ENCODE measurements around the gene MOK.
"Not testable (repeated sequence)": the region's sequence is repeated elsewhere in the genome, so short reads cannot be mapped to it uniquely, and the experiment has no call there.

Gene MOK

GRCh38 chr14:102317564-102318248, 12.7 kb upstream of the MOK start:
- peak overlapping the region; percentile 53 for H3K4me3 ChIP-seq (ENCODE audit: low read depth, low read length)
- peak; percentile 27; the same call in 1 of the 2 replicates for TF ChIP-seq CTCF (IDR thresholded peaks at IDR 0.05; ENCODE audit: control insufficient read depth, extremely low read depth, insufficient read depth)
- DNase-seq (ENCODE audit: low read depth) = no peak

DNA sequence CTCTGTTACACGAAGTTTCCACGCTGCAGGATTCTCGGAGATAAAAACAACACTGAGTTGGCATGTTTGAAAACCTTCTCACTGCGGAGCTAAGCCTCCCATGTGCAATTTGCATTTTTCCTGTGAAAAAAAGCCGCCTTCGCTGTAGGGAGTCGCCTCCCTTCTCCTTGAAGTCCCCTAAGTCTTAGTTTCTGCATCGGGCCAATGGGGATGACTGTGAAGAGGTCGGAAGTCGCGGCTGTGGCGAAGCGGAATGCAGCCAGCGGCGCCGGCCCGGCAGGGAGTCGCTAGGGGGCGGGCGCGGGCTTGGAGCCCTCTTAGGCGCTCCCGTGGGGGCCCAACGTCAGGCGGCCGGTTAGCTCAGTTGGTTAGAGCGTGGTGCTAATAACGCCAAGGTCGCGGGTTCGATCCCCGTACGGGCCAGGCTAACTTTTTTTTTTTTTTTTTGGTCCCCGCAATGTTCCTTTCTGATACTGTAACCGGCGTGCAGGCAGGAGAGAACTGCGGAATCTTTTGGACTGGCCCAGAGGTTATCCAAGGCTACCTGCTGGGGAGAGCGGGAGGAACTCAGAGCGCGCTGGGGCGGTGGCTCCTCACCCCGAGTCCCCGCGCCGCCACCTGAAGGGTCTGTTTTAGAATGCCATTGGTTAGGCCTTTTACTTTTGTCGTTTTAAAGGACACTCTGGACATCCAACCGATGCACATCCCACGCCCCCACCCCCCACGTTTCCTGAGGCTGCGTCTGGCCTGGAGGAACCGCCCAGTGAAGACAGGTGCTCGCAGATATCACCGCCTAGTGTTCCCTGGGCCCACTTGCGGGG, 12.0 kb upstream of the MOK start:
- peak overlapping the region; percentile 53 for H3K4me3 ChIP-seq (ENCODE audit: low read depth, low read length)
- peak; percentile 76 for DNase-seq (ENCODE audit: low read depth)
- TF ChIP-seq CTCF (IDR thresholded peaks at IDR 0.05; ENCODE audit: control insufficient read depth, extremely low read depth, insufficient read depth) = peak; percentile 79

- H3K4me3 ChIP-seq (ENCODE audit: low read depth, low read length) = peak overlapping the region; percentile 53
- no peak for TF ChIP-seq CTCF (IDR thresholded peaks at IDR 0.05; ENCODE audit: control insufficient read depth, extremely low read depth, insufficient read depth)
- DNase-seq (ENCODE audit: low read depth) = no peak
Measured at GRCh38 chr14:102316338-102316742, 11.4 kb upstream of the MOK start.

- H3K4me3 ChIP-seq (ENCODE audit: low read depth, low read length) = no peak overlapping the region
- DNase-seq (ENCODE audit: low read depth) = no peak
- no peak for TF ChIP-seq CTCF (IDR thresholded peaks at IDR 0.05; ENCODE audit: control insufficient read depth, extremely low read depth, insufficient read depth)
Measured at GRCh38 chr14:102315121-102315520, 10.2 kb upstream of the MOK start.

GRCh38 chr14:102314242-102315011, 9.5 kb upstream of the MOK start:
- H3K4me3 ChIP-seq (ENCODE audit: low read depth, low read length) = peak overlapping the region; percentile 48
- peak; percentile 99 for TF ChIP-seq CTCF (IDR thresholded peaks at IDR 0.05; ENCODE audit: control insufficient read depth, extremely low read depth, insufficient read depth)

DNA sequence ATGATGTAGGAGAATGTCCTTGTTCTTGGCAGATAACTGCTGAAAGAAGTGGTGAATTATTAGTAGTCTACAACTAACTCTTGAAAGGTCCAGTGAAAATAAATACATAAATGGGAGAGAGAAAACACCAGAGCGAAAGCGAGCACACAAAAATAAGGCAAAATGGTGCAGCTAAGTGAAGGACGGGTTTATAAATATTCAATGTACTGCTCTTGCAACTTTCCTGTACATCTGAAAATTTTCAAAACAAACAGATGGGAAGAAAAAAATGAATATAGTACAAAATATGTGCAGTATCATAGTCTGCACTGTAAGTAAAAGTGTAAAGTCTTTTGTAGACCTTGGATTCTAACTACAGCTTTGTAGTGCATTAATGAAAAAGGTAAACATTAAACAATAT, 1.3 kb downstream of the MOK start:
- no peak overlapping the region for H3K4me3 ChIP-seq (ENCODE audit: low read depth, low read length)
- no peak for DNase-seq (ENCODE audit: low read depth)
- TF ChIP-seq CTCF (IDR thresholded peaks at IDR 0.05; ENCODE audit: control insufficient read depth, extremely low read depth, insufficient read depth) = no peak

More at GRCh38 chr14:102314242-102315011, 9.5 kb upstream of the MOK start:
- DNase-seq (ENCODE audit: low read depth) = no peak

- not testable (repeated sequence) for DNase-seq (ENCODE audit: low read depth)
Measured at GRCh38 chr14:102298303-102299070, 6.5 kb downstream of the MOK start.

More at GRCh38 chr14:102298303-102299070, 6.5 kb downstream of the MOK start:
- H3K4me3 ChIP-seq (ENCODE audit: low read depth, low read length) = not testable (repeated sequence)
